IPS-11a (cell line): ENCODE results near the gene CTNNBL1.
"Not testable (repeated sequence)": the region's sequence is repeated elsewhere in the genome, so short reads cannot be mapped to it uniquely, and the experiment has no call there.

Source experiments
- H3K4me3 ChIP-seq: one replicate; pipeline ENCODE4 v1.5.1; 2013; ENCODE audit warnings: low read depth, low read length, control low read depth

The CTNNBL1 gene

GRCh38 chr20:37693635-37694626 is at the start of gene CTNNBL1:
Gene CTNNBL1 (plus strand): TSS chr20:37694030. CDS start chr20:37694123, 93 bp downstream.
- peak within 1 kb of the TSS; percentile 93 for H3K4me3 ChIP-seq

DNA sequence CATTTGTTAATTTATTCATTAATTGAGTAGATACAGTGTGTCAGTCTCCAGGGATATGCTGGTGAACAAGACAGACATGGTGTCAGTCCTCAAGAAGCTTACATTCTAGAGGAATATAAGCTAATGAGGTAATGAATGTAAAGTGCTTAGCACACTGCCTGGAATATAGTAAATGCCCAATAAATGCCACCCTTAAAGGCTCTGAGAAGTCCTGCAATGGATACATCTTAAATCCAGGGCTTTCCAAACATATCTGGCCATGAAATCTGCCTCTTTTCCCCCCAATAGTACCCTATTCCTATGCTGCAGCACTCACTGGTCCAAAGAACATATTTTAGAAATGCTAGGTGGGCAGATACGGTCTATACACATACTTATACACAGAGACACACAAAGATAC is 49.2 kb upstream of the CTNNBL1 start:
- no peak overlapping the region for H3K4me3 ChIP-seq

DNA sequence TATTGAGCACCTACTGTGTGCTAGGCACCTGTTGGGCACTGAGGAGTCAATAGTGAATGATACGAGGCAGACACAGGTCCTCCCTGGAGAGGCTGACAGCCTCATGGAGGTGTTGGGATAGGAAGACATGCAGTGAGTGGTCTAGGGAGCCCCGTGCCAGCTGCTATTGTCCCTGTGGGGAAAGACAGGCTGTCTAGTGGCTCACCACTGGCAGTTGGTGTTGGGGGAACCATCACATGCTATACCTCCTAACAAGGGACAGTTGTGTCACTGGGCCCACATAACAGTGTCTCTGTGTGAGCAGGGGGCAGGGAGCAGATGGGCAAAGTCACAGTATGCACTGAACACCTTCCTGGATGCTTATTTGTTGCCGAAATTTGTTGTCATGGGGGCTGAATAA is 45.9 kb upstream of the CTNNBL1 start:
- H3K4me3 ChIP-seq: no peak overlapping the region

GRCh38 chr20:37649017-37649416 is 44.8 kb upstream of the CTNNBL1 start:
- H3K4me3 ChIP-seq: no peak overlapping the region

- H3K4me3 ChIP-seq: no peak overlapping the region
These were observed 44.0 kb upstream of the CTNNBL1 start for GRCh38 chr20:37649676-37650370.

GRCh38 chr20:37650661-37651060 is 43.2 kb upstream of the CTNNBL1 start:
- no peak overlapping the region for H3K4me3 ChIP-seq

DNA sequence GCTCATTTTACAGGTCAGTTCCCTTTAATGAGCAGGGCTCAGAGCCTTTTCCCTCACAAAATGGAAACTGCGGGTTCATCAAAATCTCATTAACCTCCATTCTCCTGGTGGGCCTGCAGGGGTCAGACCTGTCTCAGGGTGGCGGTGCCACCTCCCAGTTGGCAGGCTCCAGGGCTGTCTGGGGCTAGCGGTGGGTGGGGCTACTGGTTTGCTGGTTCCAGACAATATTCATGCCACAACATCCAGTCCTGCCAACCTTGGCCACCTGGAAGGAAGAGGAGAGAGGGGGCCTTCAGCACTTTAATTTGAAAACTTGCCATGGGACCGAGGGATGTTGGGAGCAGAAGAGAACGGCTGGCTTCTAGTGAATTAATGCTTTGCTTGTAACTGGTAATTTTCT is 41.9 kb upstream of the CTNNBL1 start:
- H3K4me3 ChIP-seq: no peak overlapping the region

GRCh38 chr20:37656945-37657344 is 36.9 kb upstream of the CTNNBL1 start:
- no peak overlapping the region for H3K4me3 ChIP-seq

GRCh38 chr20:37657924-37658804 is 35.7 kb upstream of the CTNNBL1 start:
- no peak overlapping the region for H3K4me3 ChIP-seq

DNA sequence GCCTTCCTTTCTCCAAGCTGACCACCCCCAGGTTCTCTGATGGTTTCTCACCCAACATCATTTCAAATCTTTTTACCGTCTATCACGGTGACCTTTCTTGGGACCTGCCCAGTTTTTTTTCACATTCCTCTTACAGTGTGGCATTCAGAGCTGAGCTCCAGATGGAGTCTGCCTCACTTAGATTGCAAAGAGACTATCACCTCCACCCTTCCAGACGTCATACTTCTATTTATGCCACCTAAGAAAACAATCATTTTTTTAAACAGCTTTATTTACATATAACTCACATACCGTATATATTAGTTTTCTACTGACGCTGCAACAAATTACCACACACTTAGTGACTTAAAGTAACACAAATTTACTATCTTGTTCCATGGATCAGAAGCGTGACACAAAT is 32.3 kb upstream of the CTNNBL1 start:
- no peak overlapping the region for H3K4me3 ChIP-seq

- H3K4me3 ChIP-seq: no peak overlapping the region
These were observed 31.5 kb upstream of the CTNNBL1 start for GRCh38 chr20:37662308-37662707.

DNA sequence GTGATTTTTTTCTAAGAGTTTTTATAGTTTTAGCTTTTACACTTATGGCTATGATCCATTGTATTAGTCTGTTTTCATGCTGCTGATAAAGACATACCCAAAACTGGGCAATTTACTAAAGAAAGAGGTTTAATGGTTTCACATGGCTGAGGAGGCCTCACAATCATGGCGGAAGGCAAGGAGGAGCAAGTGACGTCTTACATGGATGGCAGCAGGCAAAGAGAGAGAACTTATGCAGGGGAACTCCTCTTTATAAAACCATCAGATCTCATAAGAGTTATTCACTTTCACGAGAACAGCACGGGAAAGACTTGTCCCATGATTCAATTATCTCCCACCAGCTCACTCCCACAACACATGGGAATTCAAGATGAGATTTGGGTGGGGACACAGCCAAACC is 29.2 kb upstream of the CTNNBL1 start:
- H3K4me3 ChIP-seq: not testable (repeated sequence)

GRCh38 chr20:37668166-37668565 is 25.7 kb upstream of the CTNNBL1 start:
- no peak overlapping the region for H3K4me3 ChIP-seq

- no peak overlapping the region for H3K4me3 ChIP-seq
These were observed 24.6 kb upstream of the CTNNBL1 start for GRCh38 chr20:37669062-37669772.

DNA sequence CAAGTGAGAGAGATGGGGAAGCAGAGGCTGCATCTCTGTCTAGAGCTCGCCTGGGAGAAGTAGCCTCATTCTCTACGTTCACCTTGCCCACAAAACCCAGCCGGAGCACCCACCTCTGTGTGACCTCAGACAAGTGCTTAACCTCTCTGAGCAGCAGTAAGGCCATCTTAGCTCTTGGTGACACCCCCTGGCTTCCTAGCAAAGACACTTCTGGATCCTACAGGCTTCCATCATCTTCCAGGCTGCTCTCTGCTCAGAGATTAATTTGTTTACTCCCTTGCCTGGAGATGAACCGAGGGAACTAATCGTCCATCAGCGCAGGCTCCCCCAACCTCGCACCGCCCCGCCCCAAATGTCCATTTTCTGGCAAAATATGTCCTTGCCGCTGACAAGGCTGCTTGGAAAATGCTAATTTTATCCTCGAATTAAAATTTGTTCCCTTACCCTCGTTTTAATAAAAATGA is 24.0 kb upstream of the CTNNBL1 start:
- H3K4me3 ChIP-seq: no peak overlapping the region

DNA sequence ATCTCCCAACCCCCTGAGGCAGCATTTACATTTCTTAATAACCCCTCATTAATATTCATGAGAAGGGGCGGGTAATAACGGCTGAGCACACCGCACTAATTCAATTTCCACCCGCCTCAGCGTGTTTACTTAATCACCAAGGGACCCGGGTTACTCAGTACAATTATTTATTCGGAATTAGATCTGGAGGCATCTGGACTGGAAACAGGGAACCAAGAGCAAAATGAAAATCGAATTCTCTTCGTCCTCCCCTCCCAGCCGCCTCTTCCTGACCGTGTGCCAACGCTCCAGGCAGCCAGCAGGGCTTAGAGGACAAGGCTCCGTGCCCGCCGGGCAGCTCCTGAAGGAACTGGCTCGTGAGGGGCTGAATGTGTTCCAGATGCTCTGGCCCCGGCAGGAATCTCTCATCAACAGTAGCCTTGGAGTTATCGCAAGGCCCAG is 23.5 kb upstream of the CTNNBL1 start:
- H3K4me3 ChIP-seq: no peak overlapping the region

- H3K4me3 ChIP-seq: no peak overlapping the region
These were observed 21.7 kb upstream of the CTNNBL1 start for GRCh38 chr20:37672143-37672542.

- H3K4me3 ChIP-seq: no peak overlapping the region
These were observed 20.4 kb upstream of the CTNNBL1 start for GRCh38 chr20:37673444-37673843.

GRCh38 chr20:37676440-37676839 is 17.4 kb upstream of the CTNNBL1 start:
- H3K4me3 ChIP-seq: no peak overlapping the region
